ENCODE data around the gene LRIG1.

The LRIG1 gene

DNA sequence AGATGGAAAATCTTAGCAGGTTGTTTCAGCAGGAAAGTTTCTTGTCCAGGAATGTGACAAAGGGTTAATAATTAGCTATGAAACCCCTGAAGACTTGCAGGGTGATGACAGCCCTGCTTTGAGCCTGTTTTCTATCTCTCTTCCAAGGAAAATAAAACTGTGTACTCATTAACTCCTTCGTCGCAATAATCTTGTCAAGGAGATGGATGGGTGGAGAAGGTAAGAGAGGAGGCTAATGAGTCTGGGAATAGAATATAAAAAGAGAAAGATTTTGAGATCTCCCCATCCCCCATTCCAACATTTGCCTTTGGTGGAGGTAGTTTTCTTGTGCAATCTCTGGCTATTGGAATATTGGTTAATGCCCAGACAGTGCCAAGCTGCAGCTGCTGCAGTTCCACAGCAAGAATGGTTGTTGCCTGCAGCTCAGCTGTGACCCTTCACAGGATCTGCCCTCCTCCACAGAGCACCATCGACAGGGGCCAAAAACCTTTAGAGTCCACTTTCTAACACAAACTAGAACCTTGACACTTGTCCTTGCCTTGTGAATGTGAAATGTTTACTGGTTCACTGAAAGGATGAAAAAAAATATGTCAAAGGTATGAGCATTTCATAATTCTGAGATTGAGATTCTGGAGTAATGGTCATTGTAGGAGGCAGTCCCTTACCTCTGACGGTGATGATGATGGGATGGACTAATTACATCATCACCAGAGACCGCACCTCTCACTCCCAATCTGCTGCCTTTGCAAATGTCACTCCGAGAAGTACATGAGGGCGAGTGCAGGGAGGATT lies 4.2 kb upstream of the LRIG1 start:
- no peak for DNase-seq

DNA sequence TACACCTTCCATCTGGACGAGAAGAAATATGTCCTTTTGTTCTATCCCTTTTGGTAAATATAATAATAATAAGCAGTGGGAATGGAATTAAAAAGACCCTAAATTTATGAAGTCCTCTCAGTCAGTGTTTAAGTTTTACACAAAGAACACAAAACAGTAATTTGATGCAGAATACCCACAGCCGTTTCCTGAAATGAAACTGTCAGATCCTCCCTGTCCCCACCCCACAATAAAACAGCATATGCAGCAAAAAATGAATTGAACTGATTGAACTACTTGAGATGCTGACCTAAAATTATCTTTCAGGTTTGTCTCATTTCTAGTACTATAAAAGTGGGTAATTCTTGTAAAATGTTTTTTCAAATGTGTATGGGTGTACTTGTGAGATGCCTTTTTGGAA lies 2.2 kb upstream of the LRIG1 start:
- no peak for DNase-seq

DNA sequence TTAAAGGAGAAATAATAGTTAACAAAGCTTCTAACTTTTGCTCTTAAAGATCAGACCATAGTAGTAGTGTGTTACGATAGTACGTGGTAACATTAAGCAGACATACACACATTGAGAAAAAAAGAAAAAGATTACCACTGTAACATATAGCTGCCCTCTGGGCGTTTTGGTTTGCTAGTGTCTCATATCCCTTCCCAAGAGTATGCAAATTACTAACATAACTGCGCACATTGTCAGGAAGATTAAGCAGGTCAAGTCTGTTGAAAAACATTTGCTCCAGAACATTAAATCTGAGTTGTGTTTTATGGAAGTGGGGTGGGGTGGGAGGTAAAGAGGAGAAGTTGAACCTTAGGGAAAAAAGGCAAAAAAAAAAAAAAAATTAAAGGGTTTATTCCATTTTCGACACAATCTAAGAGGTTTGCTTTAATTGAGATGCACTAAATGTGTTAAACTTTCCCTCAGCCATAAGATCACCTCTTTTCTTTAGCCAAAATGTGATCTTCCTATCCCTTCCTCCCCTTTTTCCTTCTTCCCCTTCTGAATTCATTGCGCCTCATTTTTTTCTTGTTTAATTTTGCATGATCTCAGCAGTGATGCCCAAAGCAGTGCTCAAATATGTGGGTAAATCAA lies 1.5 kb upstream of the LRIG1 start:
- no peak for DNase-seq

DNA sequence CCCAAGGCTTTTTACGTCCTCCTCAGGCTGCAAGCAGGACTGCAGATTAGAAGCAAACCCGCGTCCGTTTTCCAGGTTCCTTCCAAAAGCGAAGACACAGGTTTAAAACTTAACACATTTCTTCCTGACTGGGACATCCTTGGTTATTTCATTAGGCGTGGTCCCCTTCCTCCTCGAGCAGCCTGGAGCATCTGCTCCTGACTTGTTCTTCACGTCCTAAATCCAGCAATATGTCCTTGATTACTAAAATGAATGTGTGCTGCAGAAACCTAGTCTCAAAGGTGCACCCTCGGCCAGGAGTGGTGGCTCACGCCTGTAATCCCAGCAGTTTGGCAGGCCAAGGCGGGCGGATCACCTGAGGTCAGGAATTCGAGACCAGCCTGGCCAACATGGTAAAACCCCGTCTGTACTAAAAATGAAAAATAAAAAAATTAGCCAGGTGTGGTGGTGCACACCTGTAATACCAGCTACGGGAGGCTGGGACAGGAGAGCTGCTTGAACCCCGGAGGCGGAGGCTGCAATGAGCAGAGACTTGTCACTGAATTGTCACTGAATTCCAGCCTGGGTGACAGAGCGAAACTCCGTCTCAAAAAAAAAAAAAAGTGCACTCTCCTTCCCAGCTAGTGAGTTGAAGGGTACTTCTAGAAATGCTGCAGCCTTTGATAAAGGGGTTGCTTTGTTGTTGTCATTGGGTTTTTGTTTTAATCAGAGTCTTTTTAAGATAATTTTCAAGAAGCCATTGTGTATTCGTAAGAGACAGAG lies 842 bp upstream of the LRIG1 start:
- no peak for DNase-seq

DNA sequence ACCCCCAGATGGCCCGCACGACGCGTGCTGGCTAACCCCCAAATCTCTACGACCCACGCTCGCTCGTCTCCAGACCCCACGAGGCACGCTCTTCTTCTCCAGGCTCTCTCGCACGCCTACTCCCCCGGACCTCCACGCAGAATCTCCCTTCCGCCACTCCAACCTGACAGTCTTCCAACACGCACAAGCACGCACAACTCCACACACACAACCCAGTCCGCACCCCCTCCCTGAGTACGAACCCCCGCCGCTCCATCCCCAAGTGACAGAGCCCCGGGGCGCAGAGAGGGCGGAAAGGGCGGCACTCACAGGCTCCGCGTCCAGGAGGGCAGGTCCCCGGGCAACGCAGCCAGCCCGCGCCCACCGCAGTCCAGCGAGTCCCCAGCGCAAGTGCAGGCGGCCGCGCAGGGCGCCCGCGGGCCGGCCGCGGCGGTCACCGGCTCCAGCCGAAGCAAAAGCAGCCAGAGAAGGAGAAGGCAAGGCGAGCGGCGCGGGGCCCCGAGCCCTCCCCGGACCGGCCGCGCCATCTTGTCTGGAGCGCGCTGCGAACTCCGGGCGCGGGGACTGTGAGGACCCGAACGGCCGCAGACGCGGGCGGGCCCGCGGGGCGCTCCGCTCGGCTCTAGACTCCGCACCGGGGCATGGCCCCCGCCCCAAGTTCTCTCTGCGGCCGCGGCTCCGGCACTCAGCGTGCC lies 794 bp downstream of the LRIG1 start:
- no peak for DNase-seq

DNA sequence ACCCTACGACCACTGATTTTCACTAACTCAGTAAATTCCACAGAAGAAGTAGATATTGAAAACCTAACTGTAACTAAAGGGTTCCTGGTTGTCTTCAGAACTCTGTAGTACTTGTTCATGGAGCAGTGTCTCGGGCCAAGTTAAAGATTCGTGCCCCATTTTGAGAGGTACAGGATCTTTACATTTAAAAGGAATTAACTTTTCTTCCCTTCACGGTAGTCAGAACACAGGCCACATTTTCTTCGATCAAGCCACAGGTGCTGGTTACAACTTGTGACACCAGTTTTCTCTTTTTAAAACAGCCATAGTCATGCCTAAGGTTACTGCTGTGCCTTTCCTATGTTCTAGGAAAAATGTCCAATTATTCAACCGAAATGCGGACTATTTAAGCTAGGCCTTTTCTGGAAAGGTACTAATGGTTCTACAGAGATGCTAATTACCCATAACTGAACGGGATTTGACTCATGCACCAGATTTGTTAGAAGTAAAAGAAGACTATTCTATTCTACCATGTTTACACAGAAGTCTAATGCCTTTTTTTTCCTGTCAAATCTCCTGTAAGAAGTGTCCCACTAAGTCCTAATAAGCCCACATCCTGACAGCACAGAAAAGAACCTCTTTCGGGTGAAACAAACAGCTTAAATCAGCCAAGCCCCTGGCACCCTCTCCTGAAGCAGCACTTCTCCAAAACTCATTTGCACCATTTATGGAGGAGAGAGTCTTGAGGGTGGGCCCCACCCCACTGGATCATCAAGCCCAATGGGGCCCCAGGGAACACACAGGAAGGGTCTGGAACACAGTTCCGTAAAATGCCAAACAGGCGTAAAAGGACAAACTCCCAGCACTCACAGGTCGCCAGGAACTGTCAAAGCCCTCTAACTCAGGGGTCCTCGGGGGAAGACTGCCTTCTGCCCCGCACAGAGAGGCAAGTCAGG lies 1.9 kb downstream of the LRIG1 start:
- DNase-seq: no peak

DNA sequence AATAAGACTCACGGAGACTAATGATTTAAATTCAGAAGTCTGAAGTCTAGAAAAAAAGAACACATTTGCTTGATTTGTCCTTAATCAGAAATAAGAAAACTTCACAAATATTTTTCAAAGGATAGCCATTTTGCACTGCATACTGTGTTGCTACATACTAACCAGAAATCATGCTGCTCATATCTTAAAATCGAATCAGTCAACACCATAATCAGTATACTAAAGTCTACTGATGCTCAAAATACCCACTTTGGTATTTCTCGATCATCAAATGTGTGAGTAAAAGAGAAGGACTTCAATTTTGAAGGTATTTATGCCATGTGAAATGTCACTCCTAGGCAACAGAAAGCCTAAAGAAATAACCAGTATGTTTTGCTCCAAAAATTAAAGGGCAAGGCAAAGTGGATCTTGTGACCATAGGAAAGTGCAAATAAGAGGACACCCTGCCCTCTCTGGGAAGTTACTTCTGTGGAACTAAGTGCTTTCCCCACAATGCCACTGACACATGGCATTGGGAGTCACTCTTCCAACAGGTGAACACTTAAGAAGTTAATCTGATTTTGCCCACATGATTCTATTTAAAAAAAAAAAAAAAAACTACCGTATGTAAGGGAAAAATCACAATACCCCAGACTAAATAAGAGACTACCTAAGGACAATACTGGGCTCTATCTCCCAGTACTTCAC lies 2.7 kb downstream of the LRIG1 start:
- DNase-seq: no peak

DNA sequence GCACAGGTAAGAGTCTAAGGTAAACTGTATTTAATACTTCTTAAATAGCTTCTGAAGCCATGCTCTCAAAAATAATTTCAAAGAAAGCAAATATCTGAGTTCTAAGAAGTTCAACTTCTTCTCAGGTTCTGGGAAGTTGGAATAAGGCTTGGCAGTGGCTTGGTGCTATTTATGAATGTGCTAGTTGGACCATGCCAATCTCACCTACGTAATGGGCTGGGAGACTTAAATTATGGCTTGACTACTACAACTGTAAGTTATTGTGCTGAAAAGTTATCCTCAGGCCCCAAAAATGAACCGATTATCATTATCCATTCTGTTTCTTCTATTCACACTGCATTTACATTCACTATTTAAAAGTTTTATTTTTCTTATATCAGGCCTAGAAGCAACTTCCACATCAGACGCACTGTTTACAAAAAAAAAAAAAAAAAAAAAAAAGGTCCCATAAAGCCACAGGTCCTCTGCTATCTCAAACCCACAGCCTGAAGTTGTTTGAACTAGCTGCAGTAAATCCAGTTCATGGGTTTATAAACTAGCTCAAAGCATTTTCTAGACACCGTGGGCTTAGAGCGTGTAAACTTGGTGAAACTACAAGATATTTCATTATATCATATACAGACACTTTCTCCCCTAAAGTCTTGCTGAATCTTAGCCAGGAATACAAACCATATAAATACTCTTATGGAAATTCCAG lies 3.4 kb downstream of the LRIG1 start:
- DNase-seq: peak; percentile 43

DNA sequence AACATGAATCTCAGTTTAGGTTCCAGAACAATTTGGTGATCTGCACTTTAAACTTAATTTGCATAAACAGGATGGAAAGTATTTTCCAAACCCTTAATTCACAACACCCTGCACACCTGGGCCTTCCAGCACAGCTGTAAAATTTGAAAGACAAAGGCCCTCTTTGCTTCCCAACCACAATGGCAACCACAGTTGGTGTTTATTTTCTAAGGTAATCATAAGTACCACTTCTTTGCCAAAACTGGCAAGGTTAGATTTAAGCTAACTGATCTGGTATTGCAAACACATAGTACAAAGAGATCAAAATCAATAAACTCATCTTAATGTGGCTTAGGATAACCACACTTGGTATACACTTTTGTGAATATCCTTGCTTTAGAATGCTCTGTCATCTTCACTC lies 4.1 kb downstream of the LRIG1 start:
- DNase-seq: peak; percentile 50

DNA sequence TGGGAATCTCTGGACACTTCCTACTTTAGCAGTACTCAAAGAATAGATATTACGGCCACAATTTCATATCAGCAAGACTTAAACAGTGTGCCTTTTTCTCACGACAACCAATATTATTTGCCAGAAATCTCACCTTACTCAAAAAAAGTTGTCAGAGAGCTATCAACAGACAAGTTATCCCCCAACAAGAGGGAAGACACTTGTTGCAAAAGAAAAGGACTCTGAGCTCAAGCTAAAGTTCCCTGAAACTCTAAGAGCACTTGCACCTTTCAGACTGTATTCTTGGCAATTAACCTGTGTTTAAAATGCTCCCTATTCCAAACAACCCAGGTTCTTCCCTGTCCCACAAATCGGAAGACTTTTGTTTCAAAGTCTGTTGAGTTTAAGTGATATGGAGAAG lies 4.5 kb downstream of the LRIG1 start:
- DNase-seq: no peak

DNA sequence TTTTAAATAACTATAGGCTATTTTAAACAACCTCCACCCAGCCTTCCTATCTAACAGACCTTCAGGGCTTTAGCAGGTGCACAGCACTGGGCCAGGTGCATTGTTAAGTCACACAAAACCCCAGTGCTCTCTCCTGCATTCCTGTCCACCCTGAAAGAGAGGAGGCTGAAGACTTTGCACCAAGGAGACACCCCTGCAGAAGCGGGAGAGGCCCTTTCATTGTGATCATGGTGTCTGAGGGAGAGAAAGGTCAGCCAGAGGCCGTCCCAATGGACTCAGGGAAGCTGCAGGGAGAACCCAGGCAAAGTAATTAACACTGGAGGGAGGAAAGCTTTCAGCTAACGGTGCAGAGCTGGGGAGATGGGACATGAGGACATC lies 5.2 kb downstream of the LRIG1 start:
- no peak for DNase-seq

DNA sequence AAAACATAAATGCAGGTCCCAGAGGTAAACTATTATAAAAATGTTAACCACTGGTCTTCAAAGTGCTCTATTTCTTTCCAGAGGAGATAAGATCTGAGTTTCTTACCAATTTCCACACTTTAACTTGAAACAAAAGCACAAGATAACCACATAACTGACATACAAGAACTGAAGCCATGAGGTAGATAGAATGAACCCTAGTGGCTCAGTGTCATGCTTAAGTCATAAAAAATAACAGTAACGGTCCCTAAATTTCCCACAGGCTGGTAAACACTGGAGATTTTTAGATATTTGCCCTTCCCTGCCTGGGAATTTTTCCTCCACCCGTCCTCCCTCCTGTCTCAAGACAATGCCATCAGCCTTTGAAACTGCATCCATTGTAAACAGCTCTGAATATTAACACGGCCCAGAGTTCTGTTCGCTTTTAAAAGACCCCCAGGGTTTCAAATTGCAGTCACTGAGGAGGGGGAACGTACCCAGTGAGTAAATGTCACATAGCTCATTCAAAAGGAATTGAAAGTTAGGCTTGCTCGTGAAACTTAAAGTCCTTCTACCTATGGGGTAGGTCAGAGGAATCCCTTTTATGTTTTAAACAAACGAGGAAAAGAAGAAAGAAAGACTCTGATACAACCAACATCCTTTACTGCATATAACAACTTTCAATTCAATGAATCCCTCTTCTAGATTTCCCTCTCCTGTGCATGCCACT lies 5.7 kb downstream of the LRIG1 start:
- DNase-seq: no peak

DNA sequence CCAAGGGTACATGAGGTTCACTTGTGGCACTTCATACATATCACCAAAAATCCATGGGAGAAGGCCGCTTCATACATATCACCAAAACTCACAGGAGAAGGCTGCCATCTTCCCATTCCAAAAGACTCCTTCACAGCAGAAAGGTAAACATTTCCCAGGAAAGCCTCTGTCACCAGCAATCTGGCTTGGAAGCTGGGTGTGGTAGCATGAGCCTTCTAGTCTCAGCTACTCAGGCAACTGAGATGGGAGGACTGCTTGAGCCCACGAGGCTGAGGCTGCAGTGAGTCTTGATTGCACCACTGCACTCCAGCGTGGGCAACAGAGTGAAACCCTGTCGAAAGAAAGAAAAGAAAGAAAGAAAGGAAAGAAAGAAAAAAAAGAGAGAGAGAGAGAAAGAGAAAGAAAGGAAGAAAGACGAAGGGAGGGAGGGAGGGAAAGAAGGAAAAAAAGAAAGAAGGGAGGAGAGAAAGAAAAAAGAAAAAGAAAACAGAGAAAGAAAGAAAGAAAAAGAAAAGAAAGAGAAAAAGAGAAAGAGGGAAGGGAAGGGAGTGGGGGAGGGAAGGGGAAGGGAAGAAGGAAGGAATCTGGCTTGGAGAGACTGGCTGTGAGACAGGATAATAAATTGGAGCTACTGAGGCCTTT lies 7.2 kb downstream of the LRIG1 start:
- no peak for DNase-seq

DNA sequence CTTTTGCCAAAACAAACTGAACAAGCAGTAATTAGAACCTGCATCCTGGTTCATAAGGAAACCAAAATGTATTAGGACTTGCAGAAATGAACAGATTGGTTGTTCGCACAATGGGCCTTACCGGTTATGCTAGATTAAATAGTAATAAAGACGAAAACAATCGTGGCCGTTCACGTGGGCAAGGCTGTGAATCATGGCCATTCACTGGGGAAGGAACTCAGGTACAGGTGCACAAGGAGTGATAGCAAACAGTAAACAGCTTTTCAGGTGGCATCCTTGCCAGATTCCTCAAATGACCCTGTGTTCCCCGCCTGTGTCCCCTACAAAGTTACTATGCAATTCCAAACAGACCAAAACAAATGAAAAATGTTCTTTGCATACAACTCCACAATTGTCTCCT lies 8.2 kb downstream of the LRIG1 start:
- no peak for DNase-seq

DNA sequence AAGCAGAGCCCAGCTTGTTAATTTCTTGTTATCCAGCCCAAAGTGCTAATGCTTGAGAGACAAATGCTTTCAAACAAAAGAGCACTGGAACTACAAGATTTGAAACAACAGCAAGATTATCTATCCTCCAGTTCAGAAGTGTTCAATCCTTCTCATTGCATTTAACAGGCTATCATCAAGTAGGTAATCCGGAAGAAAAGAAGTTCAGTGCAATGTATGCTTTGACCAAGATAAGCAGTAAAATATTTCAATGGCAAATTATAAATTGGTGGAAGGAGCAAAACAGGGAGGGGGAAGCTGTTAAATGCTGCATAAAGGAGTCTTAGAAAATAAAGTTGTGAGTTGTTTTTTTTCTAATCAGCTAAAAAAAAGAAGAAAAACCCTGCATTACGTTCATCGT lies 8.8 kb downstream of the LRIG1 start:
- no peak for DNase-seq

DNA sequence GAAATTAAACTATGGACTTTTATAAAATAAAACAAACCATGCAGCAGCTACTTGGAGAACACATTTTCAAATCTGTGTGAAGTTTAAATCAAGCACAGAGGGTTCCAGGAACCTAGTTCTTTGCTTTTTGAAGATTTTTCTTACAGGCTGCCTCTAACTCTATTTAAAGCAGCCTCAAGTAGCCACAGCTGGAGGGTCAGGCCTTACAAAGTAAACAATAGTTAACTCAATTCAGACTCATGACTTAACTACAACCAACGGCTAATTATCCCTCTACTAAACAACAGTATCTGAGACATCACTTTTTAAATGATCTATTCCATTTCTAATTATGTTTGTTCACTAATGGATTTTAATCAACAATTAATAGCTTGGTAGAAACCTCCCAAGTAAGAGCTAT lies 9.8 kb downstream of the LRIG1 start:
- no peak for DNase-seq

DNA sequence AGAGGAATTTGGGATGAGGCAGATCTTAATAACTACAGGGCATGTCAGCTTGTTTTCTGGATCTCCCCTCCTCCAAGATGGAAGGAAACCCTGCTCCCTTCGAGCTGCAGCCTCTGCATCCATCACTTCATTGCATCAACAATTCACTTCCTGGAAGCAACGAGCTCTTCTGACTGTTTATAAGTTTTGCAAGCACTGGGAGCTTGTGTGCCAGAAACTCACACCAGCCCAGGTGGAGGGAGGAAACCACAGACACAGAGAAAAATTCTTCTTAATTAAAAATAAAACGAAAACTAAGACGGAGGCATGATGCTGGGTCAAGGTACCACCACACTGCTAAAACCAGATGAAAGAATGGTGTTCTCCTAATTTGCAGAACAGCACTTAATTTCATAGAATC lies 10.6 kb downstream of the LRIG1 start:
- peak; percentile 70 for DNase-seq

DNA sequence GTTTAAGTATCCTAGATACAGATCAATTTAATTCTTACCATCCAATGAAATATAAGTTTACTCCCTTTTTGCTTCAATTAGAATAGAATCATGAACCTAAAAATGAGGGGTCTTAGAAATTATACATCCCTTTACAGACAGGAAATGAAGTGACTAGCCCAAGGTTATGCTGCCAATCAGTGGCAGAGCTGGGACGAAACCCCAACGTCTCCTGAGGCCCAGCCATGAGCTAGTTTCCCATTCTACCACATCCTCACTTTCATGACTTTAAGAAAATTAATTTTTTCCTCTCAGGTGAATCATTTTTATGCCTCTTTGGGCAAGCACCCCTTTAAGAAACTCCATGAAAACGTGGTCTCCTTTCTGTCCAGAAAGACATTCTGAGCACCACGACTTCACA lies 11.2 kb downstream of the LRIG1 start:
- no peak for DNase-seq

DNA sequence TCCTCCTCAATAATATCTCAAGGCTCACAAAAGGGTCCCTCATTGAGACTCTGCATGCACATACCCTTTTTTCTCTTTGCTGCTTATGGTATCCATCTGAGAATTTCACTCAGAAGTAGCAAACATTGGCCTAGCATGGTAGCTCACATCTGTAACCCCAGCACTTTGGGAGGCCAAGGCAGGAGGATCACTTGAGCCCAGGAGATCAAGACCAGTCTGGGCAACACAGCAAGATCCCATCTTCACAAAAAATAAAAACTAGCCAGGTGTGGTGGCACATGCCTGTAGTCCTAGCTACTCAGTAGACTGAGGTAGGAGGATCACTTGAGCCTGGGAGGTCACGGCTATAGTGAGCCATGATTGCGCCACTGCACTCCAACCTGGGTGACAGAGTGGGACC lies 11.7 kb downstream of the LRIG1 start:
- no peak for DNase-seq

DNA sequence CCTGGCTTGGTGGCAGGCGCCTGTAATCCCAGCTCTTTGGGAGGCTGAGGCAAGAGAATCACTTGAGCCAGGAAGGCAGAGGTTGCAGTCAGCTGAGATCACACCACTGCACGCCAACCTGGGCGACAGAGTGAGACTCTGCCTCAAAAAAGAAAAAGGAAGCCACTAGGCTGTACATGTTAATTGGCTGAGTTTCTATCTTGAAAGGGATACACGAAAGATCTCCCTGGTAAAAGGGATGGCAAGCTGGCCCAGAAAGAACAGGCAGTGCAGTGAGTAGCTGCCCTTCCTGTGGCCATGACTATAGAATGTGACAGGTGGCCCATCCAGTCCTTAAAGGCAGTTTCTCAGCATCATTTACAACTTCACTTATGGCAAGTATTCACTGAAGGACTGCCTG lies 12.3 kb downstream of the LRIG1 start:
- DNase-seq: no peak

Data from CD4-positive, alpha-beta T cell treated with Interleukin-4 for 4 hours (primary cell).